Peyer's patch (tissue), 4 donors: Measurements from ENCODE around the gene DNAH17.

Experiments used
- POLR2A ChIP-seq, 2 donors: fragments of 450-650 bp; IDR thresholded peaks; one replicate each; pipeline ENCODE4 v1.5.1; 2017; ENCODE audit warnings: antibody characterized with exemption in 2 of 2, mild to moderate bottlenecking in 2 of 2, moderate library complexity in 2 of 2
- TF ChIP-seq, protein P1 (sequence below), 6 experiments: fragments of 450-650 bp in 4 of 6; fragments of 200-600 bp in 2 of 6; sonication (generic) in 1 of 6; IDR thresholded peaks; one replicate each; pipeline ENCODE4 v1.5.1; 2017 to 2019; ENCODE audit warnings: antibody characterized with exemption in 6 of 6, mild to moderate bottlenecking in 3 of 6, moderate library complexity in 1 of 6

DNA sequence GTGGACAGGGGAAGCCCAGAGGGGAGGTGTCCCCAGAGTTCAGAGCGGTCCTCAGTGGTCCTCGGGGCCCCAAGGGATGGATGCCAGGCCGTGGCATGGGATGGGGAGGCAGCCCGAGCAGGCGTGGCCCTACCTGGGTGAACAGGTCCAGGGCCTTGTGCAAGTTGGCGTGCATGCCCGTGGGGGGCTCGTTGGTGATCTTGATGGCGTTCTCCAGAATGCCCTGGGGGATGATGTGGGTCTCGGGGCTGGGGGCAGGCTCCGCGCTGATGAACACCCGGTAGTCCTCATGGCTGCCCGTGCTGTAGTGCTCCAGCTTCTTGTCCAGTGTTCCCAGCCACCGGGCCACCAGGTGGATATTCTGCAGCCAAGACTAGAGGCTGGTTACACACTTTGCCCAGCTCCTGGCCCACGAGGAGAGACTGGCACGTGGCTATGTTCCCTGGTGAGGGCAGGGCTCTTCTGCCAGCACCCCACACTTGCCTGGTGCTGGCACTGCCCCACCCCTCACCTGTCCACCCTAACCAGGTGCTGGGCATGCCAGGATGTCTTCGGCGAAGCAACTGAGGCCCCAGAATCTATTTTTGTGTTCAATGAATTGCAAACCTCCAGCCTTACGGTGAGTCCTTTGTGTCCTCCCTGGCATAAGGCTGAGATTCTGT lies 139.6 kb downstream of the DNAH17 start:
- TF ChIP-seq, protein P1, sequence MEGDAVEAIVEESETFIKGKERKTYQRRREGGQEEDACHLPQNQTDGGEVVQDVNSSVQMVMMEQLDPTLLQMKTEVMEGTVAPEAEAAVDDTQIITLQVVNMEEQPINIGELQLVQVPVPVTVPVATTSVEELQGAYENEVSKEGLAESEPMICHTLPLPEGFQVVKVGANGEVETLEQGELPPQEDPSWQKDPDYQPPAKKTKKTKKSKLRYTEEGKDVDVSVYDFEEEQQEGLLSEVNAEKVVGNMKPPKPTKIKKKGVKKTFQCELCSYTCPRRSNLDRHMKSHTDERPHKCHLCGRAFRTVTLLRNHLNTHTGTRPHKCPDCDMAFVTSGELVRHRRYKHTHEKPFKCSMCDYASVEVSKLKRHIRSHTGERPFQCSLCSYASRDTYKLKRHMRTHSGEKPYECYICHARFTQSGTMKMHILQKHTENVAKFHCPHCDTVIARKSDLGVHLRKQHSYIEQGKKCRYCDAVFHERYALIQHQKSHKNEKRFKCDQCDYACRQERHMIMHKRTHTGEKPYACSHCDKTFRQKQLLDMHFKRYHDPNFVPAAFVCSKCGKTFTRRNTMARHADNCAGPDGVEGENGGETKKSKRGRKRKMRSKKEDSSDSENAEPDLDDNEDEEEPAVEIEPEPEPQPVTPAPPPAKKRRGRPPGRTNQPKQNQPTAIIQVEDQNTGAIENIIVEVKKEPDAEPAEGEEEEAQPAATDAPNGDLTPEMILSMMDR (IDR thresholded peaks at IDR 0.05) = no peak
- TF ChIP-seq POLR2A (IDR thresholded peaks at IDR 0.05) = no peak
